NCI-H2107 treated with DMSO at 0.1 percent for 48 hours (cell line): ENCODE measurements around the gene CORO2B.

Experiments used
- DNase-seq: peaks from one replicate; lab custom pipeline; 2025; ENCODE audit not compliant: unreplicated experiment; lab: John Stamatoyannopoulos, UW

CORO2B gene

GRCh38 chr15:68765602-68766368 is 187.0 kb downstream of the CORO2B start:
- DNase-seq, result no peak

GRCh38 chr15:68767833-68768232 is 189.0 kb downstream of the CORO2B start:
- DNase-seq, result no peak

GRCh38 chr15:68768321-68768720 is 189.5 kb downstream of the CORO2B start:
- no peak for DNase-seq

- no peak for DNase-seq
These were observed 190.9 kb downstream of the CORO2B start for GRCh38 chr15:68769702-68770101.

GRCh38 chr15:68770216-68770615 is 191.4 kb downstream of the CORO2B start:
- DNase-seq, result no peak

- no peak for DNase-seq
These were observed 194.2 kb downstream of the CORO2B start for GRCh38 chr15:68773036-68773435.

GRCh38 chr15:68774120-68774519 is 195.3 kb downstream of the CORO2B start:
- DNase-seq, result no peak

GRCh38 chr15:68774521-68775235 is 195.9 kb downstream of the CORO2B start:
- DNase-seq, result no peak

GRCh38 chr15:68775236-68775577 is 196.4 kb downstream of the CORO2B start:
- no peak for DNase-seq

GRCh38 chr15:68775671-68776476 is 197.1 kb downstream of the CORO2B start:
- DNase-seq, result no peak

GRCh38 chr15:68776477-68777270 is 197.9 kb downstream of the CORO2B start:
- no peak for DNase-seq
